NCI-H2081 treated with DMSO at 0.1 percent for 48 hours (cell line): Measurements from ENCODE around the gene SPINDOC.

Source experiments
- DNase-seq: peaks from one replicate; lab custom pipeline; 2025; lab: John Stamatoyannopoulos, UW

Gene SPINDOC

DNA sequence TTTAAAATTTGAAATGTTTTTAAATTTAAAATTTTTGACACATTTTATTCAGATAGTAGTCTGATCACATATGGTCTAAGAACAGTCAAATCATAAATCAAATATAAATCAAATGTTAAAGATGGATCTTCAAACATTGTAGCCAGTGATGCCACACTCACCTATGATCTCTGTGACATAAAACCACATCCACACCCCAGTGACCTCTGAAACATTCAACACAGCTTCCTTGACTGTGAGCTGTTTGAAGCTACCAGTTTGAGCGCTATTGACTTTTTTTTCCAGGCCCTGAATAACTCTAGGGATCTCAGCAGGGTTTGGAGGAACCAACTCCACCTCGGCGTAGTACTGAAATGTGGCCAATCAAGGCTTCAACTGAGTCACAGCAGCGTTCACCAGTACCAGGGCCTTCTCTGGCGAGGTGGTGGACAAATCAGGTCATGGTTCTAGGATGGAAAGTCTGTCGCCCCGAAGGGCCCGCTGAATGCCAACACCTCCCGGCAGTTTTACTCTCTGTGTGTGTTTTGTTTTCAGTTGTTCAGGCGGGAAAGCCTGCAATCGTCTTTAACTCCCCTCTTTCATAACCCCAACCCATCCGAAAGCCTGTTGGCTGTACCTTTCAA lies 21.4 kb downstream of the SPINDOC start:
- DNase-seq, result no peak

DNA sequence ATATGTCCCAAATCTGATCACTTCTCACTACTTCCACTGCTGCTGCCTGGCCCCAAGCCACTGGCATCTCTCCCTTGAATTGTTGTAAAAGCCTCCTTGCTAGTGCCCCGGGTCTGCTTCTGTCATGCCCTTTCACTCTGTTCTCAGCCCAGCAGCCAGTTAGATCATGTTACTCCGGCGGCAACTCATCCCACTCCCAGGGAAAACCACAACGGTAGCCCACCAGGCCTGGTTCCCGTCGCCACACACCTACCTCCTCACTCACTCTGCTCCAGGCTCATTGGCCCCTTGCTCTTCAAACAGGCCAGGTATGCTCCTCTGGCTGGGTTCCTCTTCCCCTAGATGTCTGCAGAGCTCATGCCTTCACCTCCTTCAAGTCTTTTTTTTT lies 21.9 kb downstream of the SPINDOC start:
- DNase-seq, result no peak

DNA sequence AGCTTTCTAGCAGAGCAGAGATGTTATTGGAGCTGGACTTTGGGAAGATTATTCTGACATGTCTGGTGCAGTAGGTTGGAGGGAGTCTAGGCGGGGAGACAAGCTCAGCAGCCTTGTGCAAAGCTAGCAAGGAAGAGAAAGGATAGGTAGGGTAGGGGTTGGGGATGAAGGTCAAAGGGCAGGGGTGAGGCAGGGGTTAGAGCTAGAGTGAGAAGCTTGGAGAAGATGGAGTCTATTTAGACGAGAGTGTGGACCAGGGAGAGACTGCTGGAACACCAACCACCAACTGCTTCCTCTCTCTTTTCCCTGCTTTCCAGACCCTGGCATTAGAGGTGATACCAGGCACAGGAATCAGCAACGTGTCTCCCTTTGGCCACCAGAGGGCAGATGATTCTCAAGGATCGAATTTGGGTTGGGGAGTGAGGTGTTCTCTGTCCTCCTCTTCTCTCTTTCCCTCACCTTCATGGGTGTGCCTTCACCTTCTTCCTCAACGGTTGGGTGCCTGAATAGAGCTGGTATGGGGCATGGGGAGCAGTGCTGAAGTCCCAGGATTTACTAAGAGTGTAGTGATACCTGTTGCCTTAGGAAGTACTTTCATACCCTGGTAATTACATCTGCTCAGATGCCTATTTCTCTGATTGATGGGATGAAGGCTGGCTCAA lies 23.9 kb downstream of the SPINDOC start:
- peak; percentile 33 for DNase-seq

DNA sequence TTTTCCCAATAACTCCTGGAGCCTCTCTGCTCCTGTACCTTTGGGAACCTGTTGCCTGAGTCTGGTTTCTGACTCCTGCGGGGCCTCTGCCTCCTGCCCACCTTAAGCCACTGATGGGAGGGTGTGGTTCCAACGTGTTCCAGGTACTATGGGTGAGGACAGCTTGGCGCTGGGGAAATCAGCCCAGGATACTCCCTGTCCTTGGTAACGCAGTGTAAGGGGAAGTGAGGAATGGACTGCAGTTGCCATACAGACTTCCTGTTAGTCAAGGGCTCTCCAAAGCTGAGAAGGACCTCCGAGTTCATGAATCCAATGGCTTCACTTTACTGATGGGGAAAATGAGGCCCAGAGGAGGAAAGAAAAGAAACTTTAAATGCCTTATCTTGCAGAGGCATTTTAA lies 24.5 kb downstream of the SPINDOC start:
- DNase-seq, result no peak

DNA sequence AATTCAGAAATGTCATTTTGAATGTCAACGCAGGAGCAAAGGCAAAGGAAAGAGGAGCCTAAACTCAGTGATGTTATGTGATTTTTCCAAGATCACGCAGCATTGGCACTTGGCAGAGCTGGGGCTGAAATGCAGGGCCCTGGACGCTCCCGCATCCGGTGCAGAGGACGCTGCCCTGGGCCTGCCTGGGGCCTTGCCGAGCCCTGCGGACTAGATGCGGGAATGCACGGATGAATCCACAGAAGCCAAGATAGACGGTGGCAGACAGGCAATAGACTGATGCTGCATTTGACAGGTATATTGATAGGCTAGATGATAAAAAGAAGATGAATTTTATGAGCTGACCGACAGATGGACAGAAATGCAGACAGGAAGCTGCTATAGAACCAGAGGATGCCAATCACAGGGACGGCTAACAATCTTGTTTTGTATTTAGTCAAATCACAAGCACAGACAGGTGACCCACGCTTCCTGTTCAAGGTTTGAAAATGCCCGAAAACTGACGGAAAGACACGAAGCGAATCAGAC lies 25.0 kb downstream of the SPINDOC start:
- DNase-seq, result peak; percentile 95

DNA sequence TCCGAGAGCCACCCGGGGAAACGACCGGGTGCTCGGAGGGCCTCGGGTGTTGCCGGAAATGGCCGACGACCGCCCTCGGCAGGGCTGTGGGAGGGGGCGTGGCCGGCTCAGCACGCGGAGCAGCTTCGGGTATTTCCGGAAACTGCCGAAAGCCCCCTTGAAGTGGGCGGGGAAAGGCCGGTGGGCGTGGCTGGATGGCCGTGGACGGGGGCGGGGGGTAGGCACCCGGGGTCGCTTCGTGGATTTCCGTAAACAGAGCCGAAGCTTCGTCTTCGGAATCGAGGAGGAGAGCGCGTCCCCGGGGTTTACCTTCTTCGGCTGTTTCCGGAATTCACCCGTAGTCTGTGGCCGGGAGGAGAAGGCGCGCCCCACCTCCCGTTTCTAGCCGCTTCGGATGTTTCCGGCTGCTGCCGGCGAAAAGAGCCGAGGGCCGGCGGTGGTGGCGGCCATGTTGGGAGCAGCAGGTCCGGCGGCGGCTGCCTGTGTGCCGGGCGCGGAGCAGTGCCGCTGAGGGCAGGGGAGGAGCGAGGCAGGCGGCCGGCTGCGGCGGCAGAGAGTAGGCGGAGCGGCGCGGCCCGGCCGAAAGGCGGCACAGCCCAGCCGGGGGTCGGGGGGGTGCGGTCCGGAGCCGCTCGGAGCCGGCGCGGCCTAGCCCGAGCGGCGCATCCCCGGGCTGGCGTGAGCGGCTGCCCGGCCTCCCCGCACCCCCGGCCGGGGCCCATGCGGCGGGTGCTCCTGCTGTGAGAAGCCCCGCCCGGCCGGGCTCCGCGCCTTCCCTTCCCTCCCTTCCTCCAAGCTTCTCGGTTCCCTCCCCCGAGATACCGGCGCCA lies 25.6 kb downstream of the SPINDOC start, which contains the start of gene MARK2:
MARK2 (plus strand) TSS at position 433 of the 830 bp plus-strand sequence; CDS start at position 830, 397 bp downstream.
- DNase-seq, result peak; percentile 95

DNA sequence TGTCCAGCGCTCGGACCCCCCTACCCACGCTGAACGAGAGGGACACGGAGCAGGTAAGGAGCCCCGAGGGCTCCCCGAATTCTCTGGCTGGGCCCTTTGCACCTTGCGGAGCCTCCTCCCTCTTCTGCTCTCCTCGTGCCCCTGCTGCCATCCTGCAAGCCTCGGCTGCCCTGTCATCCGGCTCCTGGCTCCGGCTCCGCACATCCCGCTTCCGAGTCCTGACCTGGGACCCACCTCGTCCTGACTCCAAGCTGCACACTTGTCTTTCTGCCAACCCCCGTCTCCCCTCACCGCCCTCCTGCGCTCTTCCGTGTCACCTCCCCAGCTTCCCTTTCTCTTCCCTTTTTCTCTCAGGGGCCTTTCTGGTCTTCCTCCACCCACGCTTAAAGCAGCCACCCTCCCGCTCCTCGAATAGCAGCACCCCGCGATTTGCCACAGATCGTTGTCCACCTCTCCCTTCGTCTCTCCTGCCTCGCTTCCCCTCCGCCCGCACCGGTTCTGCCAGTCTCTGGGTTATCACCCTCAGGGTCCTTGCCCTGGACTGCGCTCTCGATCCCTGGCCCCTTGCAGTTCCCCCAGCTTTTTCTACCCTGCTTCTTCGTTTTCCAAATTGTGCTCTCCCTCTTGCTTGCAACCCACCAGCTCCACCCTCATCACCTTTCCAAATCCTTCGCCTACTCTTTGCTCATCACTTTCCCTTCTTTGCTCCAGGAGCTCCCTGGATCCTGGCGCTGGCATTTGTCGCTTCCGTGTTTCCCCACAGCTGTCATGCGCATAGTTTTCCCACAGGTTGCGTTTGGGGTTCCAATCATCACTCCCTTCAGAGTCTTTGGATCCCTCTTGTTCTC lies 26.5 kb downstream of the SPINDOC start:
- DNase-seq, result no peak

DNA sequence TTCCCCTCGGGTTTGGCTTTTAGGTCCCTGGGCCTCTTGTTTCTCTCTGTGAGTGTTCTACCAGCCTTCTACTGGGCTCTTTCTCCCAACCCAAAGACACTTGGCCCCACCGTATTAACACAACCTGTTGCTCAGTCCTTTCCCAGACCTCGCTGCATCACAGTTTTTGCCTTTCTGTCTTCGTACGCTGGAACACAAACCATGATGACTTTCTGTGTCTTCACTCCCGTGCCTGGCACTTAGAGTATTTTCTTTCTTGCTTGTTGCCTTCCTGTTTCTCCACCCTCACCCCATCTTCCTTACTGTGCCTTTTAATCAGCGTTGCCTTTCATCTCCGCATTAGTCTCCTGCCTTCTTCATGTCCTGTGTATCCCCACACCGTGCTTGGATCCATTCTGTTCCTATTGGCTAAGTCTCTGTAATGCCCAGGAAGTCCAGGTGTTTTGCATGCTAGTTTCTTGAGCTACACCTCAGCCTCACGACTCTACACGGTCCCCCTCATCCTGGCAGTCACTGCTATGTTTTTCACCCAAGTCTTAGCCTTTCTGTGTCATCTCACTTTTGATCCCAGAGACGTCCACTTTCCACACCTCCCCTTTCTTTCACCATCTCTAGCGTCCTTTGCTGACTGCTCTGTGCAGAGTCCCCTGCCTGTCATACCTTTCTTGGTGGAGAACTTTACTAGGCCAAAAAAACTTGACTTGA lies 27.3 kb downstream of the SPINDOC start:
- no peak for DNase-seq

DNA sequence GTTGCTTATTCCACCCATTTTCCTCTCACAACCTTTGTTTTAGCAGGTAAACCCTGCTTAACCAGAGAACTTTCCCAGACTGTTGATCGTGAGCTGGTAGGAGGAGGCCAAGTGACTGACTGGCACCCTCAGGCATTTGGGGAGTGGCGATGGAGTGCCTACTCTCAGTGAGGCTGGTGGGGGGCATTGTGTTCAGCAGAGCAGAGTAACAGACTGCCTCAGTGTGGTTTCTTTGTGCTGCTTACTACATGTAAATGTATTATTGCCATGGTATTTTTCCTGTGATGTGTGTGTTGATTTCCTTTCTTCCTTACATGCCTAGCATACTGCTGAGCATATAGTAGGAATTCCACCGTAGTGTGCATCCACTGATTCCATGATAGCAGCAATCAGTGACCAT lies 28.3 kb downstream of the SPINDOC start:
- DNase-seq, result no peak

DNA sequence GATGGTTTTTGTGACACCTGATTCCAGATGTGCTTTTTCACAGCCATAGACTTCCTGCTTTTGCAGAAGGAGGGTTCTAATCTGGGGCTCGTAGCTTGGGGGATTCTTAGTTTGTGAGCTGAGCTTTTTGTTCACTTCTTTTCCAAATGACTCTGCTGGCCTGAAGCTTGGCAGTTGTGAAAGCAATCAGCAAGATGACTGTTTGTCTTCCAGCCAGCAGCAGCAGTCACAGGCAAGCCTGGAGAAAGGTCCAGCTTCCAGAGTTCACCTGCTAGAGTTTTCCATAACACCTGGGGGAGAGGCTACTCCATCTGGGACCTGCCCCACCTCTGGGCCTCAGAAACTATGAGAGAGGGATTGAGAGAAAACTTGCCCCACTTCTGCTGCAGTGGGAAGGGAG lies 29.8 kb downstream of the SPINDOC start:
- no peak for DNase-seq

DNA sequence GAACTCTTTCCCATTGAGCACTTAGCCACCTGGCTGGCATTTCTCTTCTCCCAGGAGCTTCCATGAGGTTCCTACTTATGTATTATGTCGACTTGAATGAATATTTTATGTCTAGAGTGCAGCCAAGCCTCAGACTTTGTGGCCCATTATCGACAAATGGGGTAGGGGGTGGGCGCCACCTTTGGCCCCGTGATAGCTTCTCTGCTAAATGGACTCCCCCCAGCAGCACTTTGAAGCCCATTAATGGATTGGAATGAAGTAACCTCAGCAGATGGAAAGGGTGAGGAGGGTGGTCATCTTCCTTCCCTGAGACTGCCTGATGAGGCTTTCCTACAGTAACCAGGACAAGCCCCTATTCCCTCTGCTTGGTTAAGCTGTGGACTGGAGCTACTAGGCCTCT lies 31.6 kb downstream of the SPINDOC start:
- no peak for DNase-seq

DNA sequence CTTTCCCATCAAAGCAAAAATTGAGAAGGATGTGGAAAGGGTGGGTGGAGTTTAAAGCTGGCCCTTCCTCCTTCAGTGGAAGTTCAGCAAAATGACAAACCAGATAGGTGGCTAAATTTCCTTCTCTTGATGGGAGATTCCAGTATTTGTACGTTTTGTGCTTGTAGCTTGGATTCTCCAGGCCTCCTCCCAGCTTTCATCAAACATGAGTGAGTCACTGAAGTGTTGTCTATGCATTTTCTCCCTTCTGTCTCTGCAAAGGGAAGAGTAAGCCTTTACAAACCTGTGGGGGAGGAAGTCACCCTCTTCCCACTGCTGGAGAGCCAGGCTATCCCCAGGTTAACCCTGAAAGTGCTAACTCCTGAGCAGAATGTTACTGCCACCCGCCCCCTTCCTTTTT lies 32.0 kb downstream of the SPINDOC start:
- no peak for DNase-seq

DNA sequence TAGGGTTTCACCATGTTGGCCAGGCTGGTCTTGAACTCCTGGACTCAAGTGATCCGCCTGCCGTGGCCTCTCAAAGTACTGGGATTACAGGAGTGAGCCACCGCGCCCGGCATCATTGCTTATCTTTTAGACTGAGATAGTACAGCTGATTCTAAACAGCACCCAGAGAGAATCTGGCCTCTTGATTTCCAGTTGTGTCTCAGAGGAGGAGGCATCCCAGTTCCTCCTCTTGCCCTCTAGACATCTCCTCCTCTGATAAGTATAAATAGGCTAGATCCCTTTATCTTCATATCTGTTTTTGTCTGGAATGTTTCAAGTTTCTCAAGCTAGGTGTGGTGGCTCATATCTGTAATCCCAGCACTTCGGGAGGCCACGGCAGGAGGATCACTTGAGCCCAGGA lies 32.7 kb downstream of the SPINDOC start:
- no peak for DNase-seq

DNA sequence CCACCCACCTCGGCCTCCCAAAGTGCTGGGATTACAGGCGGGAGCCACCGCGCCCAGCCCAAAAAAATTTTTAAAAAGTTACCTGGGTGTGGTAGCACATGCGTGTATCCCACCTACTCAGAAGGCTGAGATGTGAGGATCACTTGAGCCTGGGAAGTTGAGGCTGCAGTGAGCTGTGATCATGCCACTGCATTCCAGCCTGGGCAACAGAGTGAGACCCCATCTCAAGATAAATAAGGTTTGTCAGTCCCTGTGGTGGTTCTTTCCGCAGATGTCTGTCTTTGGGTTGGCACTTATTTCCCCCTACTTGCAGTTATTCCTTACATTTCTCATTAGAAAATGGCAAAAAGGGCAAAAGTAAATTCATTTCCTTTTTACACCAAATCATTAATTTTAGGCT lies 33.6 kb downstream of the SPINDOC start:
- no peak for DNase-seq

DNA sequence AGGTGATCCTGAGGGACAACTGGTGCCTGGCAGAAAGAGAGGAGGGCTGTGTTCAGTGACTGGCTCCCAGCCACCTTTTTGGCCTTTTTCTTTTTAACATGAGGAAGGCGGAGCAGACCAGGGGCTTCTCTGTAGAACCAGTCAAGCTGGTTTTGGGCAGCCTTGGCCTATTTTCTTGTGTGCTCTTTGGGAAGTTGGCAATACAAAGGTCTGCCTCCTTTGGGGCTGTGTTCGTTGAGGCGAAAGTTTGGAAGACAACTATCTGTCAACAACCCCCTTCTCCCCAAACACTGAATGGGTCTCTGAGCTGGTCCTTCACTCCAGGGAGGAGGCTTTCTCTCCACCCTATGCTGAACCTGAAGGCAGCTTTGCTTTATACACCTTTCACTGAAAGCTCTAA lies 34.1 kb downstream of the SPINDOC start:
- DNase-seq, result no peak

DNA sequence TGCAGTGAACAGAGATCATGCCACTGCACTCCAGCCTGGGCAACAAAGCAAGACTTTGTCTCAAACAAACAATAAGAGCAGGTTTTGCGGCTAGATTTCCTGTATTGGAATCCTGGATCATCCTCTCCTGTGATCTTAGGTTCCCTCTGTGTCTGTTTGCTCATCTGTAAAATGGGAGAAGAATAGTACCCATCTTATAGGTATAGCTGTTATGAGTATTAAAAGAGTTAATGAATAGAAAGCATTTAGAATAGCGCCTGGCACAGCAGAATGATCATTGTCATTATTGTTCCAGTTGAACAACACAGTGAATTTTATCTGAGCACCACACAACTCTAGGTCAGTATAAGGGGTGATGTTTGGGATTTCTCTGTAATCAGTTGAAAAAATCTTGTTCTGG lies 36.4 kb downstream of the SPINDOC start:
- no peak for DNase-seq

DNA sequence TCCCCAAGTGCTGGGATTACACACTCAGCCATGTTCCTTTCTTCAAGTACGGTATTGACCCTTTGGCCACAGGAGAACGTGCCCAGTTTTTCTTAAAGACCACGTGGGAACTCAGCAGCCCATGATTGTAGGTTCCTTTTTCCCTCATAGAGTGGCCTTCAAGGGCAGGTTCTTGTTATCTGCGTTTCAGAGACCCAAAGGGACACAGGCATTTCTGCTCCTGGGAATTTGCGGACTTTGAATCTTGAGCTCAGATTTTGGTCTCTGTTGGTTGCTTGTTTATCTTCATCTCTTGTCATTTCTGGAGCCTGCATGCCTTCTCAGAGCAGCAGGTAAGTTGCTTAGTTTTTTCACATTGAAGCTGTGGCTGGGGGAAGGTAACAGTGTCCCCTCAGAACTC lies 37.7 kb downstream of the SPINDOC start:
- no peak for DNase-seq

DNA sequence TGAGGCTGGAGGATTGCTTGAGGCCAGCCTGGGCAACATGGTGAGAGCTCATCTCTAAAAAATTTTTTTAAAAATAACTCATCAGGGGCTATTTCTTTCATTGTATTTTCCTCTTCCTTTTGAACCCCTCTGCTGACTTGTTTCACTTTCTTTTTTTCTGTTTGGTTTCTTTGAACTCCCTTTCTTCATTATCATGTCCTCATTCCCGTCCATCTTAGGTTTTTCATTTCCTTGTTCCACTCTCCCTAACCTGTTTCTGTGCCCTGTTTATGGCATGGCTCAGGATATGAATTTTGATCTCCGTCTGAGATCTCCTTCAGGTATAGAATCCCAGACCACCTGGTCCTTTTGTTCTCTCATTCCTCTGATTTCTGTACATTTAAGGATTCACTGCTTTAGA lies 38.1 kb downstream of the SPINDOC start:
- DNase-seq, result no peak

DNA sequence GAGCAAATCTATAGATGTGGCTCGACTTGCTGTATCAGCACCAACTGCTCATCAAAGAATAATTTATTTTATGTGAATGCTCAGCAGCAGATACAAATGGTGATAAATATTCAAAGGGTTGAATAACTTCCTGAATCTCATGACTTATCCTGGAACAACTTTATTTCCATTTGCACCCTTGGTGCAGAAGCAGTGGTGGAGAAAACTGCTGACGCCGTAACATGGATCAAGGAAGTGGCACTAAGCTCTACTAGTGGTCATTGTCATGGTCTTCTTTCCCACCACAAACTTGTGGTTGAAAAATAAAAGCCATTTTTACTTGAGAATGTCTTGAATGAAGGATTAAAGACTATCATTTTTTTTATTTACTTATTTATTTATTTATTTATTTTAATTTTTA lies 40.2 kb downstream of the SPINDOC start:
- no peak for DNase-seq

DNA sequence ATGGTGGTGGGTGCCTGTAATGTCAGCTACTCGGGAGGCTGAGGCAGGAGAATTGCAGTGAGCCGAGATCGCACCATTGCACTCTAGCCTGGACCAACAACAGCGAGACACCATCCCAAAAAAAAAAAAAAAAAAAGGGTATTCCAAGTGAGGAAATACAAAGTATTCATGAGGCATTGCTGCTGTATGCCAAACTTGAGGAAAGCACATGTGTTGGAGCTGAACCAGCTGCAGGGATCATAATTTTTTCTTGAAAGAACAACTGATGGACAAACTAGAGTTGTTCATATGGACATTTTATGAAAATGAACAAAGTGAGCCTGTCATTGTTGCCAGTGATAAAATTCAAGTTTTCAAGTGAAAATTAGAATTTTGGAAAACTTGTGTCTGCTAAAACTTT lies 41.4 kb downstream of the SPINDOC start:
- DNase-seq, result no peak

DNA sequence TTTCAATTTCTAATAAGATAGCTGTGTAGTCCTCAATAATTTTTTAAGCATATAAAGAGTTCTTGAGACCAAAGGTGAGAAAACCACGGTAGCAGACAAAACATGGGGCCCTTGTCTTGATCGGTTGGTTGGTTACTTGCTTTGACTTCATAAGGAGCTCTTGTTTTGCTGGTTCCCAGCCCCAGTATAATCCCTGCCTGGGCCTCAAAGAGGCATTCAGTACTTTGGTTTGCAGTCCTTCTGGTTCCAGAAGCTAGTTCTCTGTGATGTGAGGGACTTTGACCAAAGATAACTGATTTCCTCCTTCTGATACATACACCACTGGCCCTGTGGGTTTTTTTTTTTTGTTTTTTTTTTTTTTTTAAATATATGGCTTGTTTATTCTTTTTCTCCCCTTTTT lies 42.7 kb downstream of the SPINDOC start:
- DNase-seq, result no peak
